Osteocyte (in vitro differentiated cells): ENCODE results near the gene RUFY1. TPM values are rescaled to one million over a fixed set of nuclear protein-coding genes. Genes with fewer than 3 reads are reported as not detected.

Source experiments
- DNase-seq: peaks from one replicate; pipeline ENCODE4 v3.0.0; 2021; ENCODE audit warnings: mixed read lengths; ENCODE audit not compliant: unreplicated experiment; ENCODE audit errors: extremely low spot score
- H3K27ac Mint-ChIP-seq: one replicate; pipeline ENCODE4 v1.8.0; 2021; ENCODE audit warnings: mild to moderate bottlenecking, mixed read lengths; ENCODE audit not compliant: unreplicated experiment
- H3K27me3 Mint-ChIP-seq: one replicate; pipeline ENCODE4 v1.8.0; 2021; ENCODE audit warnings: mixed read lengths; ENCODE audit not compliant: unreplicated experiment
- H3K36me3 Mint-ChIP-seq: one replicate; pipeline ENCODE4 v1.8.0; 2021; ENCODE audit warnings: mixed read lengths; ENCODE audit not compliant: unreplicated experiment
- H3K4me1 Mint-ChIP-seq: one replicate; pipeline ENCODE4 v1.8.0; 2021; ENCODE audit warnings: mixed read lengths; ENCODE audit not compliant: unreplicated experiment
- H3K4me3 Mint-ChIP-seq: one replicate; pipeline ENCODE4 v1.8.0; 2021; ENCODE audit warnings: mild to moderate bottlenecking, moderate library complexity, mixed read lengths; ENCODE audit not compliant: unreplicated experiment
- H3K9me3 Mint-ChIP-seq: one replicate; pipeline ENCODE4 v1.8.0; 2021; ENCODE audit warnings: mixed read lengths; ENCODE audit not compliant: unreplicated experiment
- total RNA-seq: library from RNA; stranded (reverse); gene quantifications from 2 replicates; pipeline ENCODE4 v1.2.1, GENCODE V29; 2021
- TF ChIP-seq, protein P1 (sequence below): fragments of 200-600 bp; sonication (generic); IDR thresholded peaks from 2 replicates; pipeline ENCODE4 v1.5.0; 2021; ENCODE audit warnings: antibody characterized with exemption, mild to moderate bottlenecking, moderate library complexity

Gene RUFY1
- total RNA-seq, 1 donor from 2014 or later = 46.5 TPM

DNA sequence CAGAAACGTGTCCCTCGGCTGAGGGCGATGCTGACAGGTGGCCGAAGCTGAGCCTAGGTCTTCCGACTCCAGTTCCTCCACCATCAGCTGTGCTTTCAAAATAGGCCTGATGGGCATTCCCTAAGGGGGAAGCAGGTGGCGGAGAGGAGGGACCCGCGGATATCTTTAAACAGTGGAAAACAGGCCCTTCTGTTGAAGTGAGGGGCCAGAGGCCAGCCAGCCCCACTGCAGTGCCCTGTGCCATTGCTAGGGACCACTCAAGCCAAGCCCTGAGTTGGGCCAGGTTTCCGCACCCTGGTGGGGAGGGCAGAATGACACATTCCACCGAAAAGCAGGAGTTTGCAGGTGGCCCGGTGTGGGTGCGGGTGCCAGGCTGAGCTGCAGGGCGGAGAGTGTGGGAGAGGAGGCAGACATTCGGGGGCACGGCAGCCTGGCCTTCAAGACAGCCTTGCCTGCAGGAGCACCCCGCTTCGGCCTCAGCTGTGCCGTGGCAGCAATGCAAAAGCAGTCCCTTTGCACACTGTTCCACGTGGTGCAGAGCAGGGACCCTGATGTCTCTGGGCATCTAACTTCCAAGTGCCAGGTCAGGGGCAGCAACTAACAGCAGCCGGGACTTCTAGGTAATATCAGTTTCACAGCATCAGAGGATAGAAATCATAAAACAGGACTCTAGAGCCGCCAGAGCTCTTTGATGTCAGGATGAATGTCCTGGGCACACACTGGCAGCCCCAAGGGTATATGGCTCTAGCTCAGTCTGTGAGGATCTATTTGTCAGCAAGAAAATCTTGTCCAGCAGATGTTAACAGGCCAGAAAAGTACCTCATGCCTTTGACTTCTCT lies 55.9 kb downstream of the RUFY1 start:
- H3K4me3 Mint-ChIP-seq = no peak overlapping the region
- TF ChIP-seq, protein P1, sequence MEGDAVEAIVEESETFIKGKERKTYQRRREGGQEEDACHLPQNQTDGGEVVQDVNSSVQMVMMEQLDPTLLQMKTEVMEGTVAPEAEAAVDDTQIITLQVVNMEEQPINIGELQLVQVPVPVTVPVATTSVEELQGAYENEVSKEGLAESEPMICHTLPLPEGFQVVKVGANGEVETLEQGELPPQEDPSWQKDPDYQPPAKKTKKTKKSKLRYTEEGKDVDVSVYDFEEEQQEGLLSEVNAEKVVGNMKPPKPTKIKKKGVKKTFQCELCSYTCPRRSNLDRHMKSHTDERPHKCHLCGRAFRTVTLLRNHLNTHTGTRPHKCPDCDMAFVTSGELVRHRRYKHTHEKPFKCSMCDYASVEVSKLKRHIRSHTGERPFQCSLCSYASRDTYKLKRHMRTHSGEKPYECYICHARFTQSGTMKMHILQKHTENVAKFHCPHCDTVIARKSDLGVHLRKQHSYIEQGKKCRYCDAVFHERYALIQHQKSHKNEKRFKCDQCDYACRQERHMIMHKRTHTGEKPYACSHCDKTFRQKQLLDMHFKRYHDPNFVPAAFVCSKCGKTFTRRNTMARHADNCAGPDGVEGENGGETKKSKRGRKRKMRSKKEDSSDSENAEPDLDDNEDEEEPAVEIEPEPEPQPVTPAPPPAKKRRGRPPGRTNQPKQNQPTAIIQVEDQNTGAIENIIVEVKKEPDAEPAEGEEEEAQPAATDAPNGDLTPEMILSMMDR = no peak
- H3K4me1 Mint-ChIP-seq = peaks cover 12% of the 10 kb centered on the region
- DNase-seq = no peak
- H3K36me3 Mint-ChIP-seq = peaks cover 30% of the 10 kb centered on the region
- no peaks in the 10 kb centered on the region for H3K9me3 Mint-ChIP-seq
- H3K27me3 Mint-ChIP-seq = no peaks in the 10 kb centered on the region
- no peak overlapping the region for H3K27ac Mint-ChIP-seq

DNA sequence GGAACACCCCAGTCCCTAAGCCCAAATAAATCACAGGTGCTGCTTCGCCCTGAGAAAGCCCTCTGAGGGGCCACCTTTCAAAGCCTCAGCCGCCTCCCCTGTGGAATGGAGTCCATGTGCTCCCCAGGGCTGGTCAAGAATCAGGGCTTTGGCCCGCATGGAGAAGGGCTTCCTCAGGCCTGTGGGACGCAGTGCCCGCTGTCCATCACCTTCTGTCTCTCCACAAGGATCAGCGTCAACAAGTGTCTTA lies 56.5 kb downstream of the RUFY1 start:
- peaks cover 16% of the 10 kb centered on the region for H3K4me1 Mint-ChIP-seq
- no peaks in the 10 kb centered on the region for H3K27me3 Mint-ChIP-seq
- H3K9me3 Mint-ChIP-seq = no peaks in the 10 kb centered on the region
- TF ChIP-seq, protein P1 = no peak
- peaks cover 33% of the 10 kb centered on the region for H3K36me3 Mint-ChIP-seq
- no peak for DNase-seq
- no peak overlapping the region for H3K4me3 Mint-ChIP-seq
- no peak overlapping the region for H3K27ac Mint-ChIP-seq

DNA sequence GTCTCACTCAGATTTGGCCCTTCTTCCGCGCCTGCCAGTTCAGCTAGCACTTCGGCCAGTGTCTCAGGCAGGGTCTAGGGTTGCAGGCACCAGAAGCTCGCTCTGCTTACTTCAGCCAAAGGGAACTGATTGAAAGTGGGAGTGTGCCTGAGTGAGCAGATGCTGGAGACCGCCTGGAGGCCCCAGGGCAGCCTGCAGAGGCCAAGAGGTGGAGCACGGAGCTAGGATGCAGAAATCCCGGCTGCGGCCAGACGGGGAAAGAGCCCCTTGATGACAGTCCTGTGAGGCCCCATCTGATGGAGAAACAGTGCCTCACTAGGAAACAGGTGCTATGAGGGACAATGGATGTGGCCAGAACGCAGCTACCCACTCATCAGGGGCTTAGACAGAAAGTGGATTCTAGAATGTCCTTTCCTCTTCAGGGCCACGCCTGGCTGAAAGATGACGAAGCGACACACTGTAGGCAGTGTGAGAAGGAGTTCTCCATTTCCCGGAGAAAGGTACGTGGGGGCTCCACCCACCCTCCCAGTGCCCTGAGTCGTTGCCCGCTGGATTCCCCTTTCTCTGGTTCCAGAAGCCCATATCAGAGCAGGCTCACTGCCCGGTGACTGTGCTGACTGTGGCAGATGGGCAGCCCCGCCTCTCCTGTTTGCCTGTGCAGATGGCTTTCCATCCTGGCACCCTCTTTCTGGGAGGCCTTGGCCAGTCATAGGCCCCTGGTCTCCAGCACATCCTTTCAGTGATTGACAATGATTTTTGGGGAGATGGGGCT lies 57.0 kb downstream of the RUFY1 start:
- H3K27ac Mint-ChIP-seq = peak overlapping the region; percentile 34
- H3K4me1 Mint-ChIP-seq = peaks cover 18% of the 10 kb centered on the region
- no peaks in the 10 kb centered on the region for H3K9me3 Mint-ChIP-seq
- no peak for DNase-seq
- H3K36me3 Mint-ChIP-seq = peaks cover 34% of the 10 kb centered on the region
- no peak overlapping the region for H3K4me3 Mint-ChIP-seq
- no peaks in the 10 kb centered on the region for H3K27me3 Mint-ChIP-seq
- TF ChIP-seq, protein P1 = no peak

DNA sequence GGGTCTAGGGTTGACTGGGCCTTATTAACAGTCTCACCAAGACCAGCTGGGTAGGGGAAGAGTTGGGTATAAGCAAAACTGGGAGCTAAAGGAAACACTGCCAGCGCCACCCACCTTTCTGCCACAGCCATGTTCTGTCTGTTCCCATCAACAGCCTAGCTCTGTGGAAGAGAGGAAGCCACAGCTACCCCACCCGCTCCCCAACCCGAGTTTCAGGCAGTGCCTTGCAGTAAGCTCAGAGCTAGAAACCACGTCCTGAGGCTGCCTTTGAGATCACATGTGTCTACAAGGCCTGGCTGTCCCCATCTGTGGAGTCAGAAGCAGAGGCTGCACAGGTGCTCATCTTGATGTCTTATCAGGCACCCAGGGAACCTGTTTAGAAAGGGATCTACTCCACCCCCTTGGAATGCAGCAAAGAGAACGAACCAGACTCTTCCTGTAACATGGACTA lies 57.8 kb downstream of the RUFY1 start:
- H3K27ac Mint-ChIP-seq = peak overlapping the region; percentile 34
- H3K27me3 Mint-ChIP-seq = no peaks in the 10 kb centered on the region
- H3K4me3 Mint-ChIP-seq = no peak overlapping the region
- no peak for DNase-seq
- H3K36me3 Mint-ChIP-seq = peaks cover 38% of the 10 kb centered on the region
- H3K9me3 Mint-ChIP-seq = no peaks in the 10 kb centered on the region
- peaks cover 24% of the 10 kb centered on the region for H3K4me1 Mint-ChIP-seq
- TF ChIP-seq, protein P1 = no peak

DNA sequence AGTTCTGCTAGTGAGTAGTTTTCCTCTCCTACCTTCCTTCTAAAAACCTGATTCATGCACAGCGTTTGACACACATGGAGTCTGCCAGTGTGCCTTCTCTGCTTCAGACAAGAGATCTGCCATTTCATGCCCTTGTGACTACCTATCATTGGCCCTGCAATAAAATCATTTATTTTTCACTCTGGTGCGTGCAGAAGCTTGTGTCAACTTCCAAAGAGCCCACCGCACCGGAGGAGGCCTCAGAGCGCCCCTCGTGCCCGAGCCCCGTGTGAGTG lies 59.4 kb downstream of the RUFY1 start:
- TF ChIP-seq, protein P1 = no peak
- Mint-ChIP-seq H3K9me3 (no peaks in the 10 kb centered on the region), H3K27ac (peak overlapping the region; percentile 11), H3K36me3 (peaks cover 53% of the 10 kb centered on the region), H3K27me3 (no peaks in the 10 kb centered on the region), H3K4me1 (peaks cover 33% of the 10 kb centered on the region), H3K4me3 (no peak overlapping the region)
- DNase-seq = no peak
